ENCODE results near the gene MRPS31.

DNA sequence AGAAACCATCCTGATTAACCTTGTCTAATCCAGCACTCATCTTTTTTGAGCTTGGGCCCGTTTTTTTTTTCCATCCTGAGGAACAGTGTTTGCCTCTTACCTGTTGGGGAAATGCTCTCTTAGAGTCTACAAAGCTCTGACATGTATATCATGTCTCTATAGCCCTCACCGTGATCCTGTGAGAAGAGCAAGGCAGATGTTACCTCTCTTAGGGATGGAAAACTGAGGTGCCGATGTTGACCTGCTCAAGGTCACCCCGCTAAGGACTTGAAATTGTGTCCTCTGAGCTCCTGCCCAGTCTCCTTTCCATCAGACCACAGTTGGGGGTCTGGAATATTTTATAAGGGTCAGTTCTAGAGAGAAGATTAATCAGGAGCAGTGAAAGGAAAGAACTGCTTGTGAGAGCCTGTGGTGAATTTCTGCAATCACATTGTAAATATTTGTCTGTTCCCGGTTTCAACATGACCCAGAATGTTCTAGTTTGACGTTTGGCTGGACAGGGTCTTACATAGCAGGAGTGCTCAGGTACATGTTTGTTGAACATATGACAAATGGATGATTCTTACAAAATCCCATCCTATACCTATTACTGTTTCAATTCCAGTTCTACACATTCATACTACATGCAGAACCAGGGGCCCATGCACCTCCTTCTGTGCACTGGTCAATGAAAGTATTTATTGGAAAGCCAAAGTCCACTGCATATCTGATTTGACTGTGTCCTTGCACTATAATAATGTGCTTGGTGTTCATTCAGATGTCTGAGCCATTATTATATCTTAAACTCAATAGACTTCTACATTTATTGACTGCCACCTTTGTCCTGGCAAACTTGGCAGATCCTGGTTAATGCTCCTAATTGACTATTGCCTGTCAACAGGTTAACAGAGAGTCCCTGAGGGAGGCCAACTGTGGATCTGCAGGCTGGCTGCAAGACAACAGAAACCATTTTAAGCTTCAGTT is 30.5 kb upstream of the MRPS31 start:
- no peak for TF ChIP-seq POLR2A (IDR thresholded peaks at IDR 0.05; ENCODE audit: low read length)
- no peak for TF ChIP-seq GATA1 (IDR thresholded peaks at IDR 0.05; ENCODE audit: low read depth, low read length)
